A673 (cell line): ENCODE results near the gene TSC22D3.

Experiments
- EZH2 ChIP-seq: fragments of 200-600 bp; sonication (generic); IDR thresholded peaks from 2 replicates; pipeline ENCODE4 v1.6.1; 2017; ENCODE audit warnings: borderline replicate concordance, low read depth, mild to moderate bottlenecking, mixed read lengths, antibody characterized with exemption, low read length; ENCODE audit not compliant: poor library complexity, severe bottlenecking
- TF ChIP-seq, protein P1 (sequence below): fragments of 300-800, 200-600 bp; sonication (generic); conservative IDR thresholded peaks from 2 replicates; pipeline ENCODE4 v1.5.1; 2017; ENCODE audit warnings: low read depth, mild to moderate bottlenecking, antibody characterized with exemption, low read length, moderate library complexity, mixed read lengths

DNA sequence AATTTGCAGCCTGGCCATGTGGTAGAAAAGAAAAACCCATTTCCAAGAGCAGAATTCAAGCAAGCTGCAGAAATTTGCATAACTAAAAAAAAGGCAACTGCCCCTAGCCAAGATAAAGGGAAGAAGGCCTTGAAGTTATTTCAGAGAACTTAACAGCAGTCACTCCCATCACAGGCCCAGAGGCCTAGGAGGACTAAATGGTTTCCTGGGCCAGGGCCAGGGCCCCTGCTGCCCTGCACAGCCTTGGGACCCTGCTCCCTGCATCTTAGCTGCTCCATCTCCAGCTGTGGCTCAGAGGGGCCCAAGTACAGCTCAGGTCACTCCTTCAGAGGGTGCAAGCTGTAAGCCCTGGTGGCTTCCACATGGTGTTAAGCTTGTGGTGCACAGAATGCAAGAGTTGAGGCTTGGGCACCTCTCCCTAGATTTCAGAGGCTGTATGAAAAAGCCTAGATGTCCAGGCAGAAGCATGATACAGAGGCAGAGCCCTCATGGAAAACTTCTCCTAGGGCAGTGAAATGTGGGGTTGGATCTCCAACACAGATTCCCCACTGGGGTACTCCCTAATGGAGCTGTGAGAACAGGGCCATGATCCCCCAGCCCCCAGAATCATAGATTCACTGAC, 43.4 kb upstream of the TSC22D3 start:
- TF ChIP-seq, protein P1, sequence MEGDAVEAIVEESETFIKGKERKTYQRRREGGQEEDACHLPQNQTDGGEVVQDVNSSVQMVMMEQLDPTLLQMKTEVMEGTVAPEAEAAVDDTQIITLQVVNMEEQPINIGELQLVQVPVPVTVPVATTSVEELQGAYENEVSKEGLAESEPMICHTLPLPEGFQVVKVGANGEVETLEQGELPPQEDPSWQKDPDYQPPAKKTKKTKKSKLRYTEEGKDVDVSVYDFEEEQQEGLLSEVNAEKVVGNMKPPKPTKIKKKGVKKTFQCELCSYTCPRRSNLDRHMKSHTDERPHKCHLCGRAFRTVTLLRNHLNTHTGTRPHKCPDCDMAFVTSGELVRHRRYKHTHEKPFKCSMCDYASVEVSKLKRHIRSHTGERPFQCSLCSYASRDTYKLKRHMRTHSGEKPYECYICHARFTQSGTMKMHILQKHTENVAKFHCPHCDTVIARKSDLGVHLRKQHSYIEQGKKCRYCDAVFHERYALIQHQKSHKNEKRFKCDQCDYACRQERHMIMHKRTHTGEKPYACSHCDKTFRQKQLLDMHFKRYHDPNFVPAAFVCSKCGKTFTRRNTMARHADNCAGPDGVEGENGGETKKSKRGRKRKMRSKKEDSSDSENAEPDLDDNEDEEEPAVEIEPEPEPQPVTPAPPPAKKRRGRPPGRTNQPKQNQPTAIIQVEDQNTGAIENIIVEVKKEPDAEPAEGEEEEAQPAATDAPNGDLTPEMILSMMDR = no peak
- no peak for TF ChIP-seq EZH2
